ENCODE results near the gene SEMA4A. TPM values are rescaled to one million over a fixed set of nuclear protein-coding genes. Genes with fewer than 3 reads are reported as not detected.

SEMA4A gene
- total and polyA plus RNA-seq, 4 donors, result 1.1 to 3.5 (median 1.7) TPM

- Histone ChIP-seq H3K27ac (ENCODE audit: low read depth in 1 of 2, low read length in 2 of 2) (peak overlapping the region; percentile 96 to 99), H3K4me3 (ENCODE audit: low read depth in 1 of 3, low read length in 3 of 3) (peak overlapping the region in 1 of 3 donors; percentile 72), H3K4me1 (ENCODE audit: control insufficient read depth in 4 of 4, insufficient read depth in 4 of 4, low read length in 3 of 4) (peaks cover 1 to 26% (median 14%) of the 10 kb centered on the region in 4 donors), H3K9ac (ENCODE audit: low read depth in 1 of 2, low read length in 2 of 2) (peak overlapping the region in 1 of 2 donors; percentile 46), H3K27me3 (ENCODE audit: control insufficient read depth in 4 of 4, insufficient read depth in 4 of 4, low read length in 3 of 4) (no peaks in the 10 kb centered on the region), H3K36me3 (ENCODE audit: control insufficient read depth in 4 of 4, insufficient read depth in 3 of 4, low read depth in 1 of 4, low read length in 3 of 4) (peaks cover 3 to 34% (median 25%) of the 10 kb centered on the region in 4 donors), H3K9me3 (ENCODE audit: control insufficient read depth in 4 of 4, low read length in 3 of 4) (no peaks in the 10 kb centered on the region)
- WGBS, result 87% methylated on average over 9 of the region's 9 CpGs
- DNase-seq (ENCODE audit: low spot score), result no peak
- TF ChIP-seq RXRA (IDR thresholded peaks at IDR 0.05), result no peak
Observed at GRCh38 chr1:156212130-156212529, 58.7 kb downstream of the SEMA4A start.

- H3K36me3 ChIP-seq (ENCODE audit: control insufficient read depth in 4 of 4, insufficient read depth in 3 of 4, low read depth in 1 of 4, low read length in 3 of 4), result peaks cover 3 to 28% (median 19%) of the 10 kb centered on the region in 4 donors
- H3K9ac ChIP-seq (ENCODE audit: low read depth in 1 of 2, low read length in 2 of 2), result peak within 1 kb of the TSS; percentile 92 to 95
- H3K27me3 ChIP-seq (ENCODE audit: control insufficient read depth in 4 of 4, insufficient read depth in 4 of 4, low read length in 3 of 4), result no peaks in the 10 kb centered on the region
- WGBS, result under 1% methylated on average over 61 of the region's 61 CpGs
- TF ChIP-seq GABPA (IDR thresholded peaks at IDR 0.05 in 1 of 2, conservative IDR thresholded peaks at IDR 0.05 in 1 of 2) (no peak), FOXA1 (IDR thresholded peaks at IDR 0.05) (peak; percentile 42), RAD21 (IDR thresholded peaks at IDR 0.05) (peak; percentile 28), ATF3 (IDR thresholded peaks at IDR 0.05) (peak; percentile 2), NR2F2 (IDR thresholded peaks at IDR 0.05) (no peak), REST (IDR thresholded peaks at IDR 0.05) (peak; percentile 82), MAX (IDR thresholded peaks at IDR 0.05) (peak; percentile 14), SP1 (IDR thresholded peaks at IDR 0.05) (peak; percentile 90), ZBTB33 (IDR thresholded peaks at IDR 0.05) (peak; percentile 99), EGR1 (IDR thresholded peaks at IDR 0.05; ENCODE audit: low read depth in 2 of 2) (peak; percentile 91 to 96), JUND (IDR thresholded peaks at IDR 0.05) (no peak), TAF1 (conservative IDR thresholded peaks at IDR 0.05) (peak; percentile 86), HNF4A (conservative IDR thresholded peaks at IDR 0.05) (no peak), HNF4G (IDR thresholded peaks at IDR 0.05) (no peak), RXRA (IDR thresholded peaks at IDR 0.05) (peak; percentile 34 to 36), CTCF (IDR thresholded peaks at IDR 0.05; ENCODE audit: low read depth, low read length, missing input control) (no peak), FOXA2 (IDR thresholded peaks at IDR 0.05) (no peak), YY1 (IDR thresholded peaks at IDR 0.05) (peak; percentile 99)
- H3K27ac ChIP-seq (ENCODE audit: low read depth in 1 of 2, low read length in 2 of 2), result peak within 1 kb of the TSS; percentile 96 to 99
- H3K9me3 ChIP-seq (ENCODE audit: control insufficient read depth in 4 of 4, low read length in 3 of 4), result no peaks in the 10 kb centered on the region
- H3K4me1 ChIP-seq (ENCODE audit: control insufficient read depth in 4 of 4, insufficient read depth in 4 of 4, low read length in 3 of 4), result peaks cover 4 to 34% (median 23%) of the 10 kb centered on the region in 4 donors
- H3K4me3 ChIP-seq (ENCODE audit: low read depth in 1 of 3, low read length in 3 of 3), result peak within 1 kb of the TSS; percentile 72 to 99 (median 79)
- DNase-seq (ENCODE audit: low spot score), result peak; percentile 95
Observed at GRCh38 chr1:156212833-156213643, 59.7 kb downstream of the SEMA4A start, which contains the start of gene PMF1. Gene PMF1, plus strand, starts transcription at chr1:156213007. Its CDS starts 9 bp downstream, at chr1:156213016.
